Limb (tissue), 2 donors: ENCODE results near the gene BABAM2.
"Not testable (repeated sequence)": the region's sequence is repeated elsewhere in the genome, so short reads cannot be mapped to it uniquely, and the experiment has no call there.

Experiments
- DNase-seq, 2 donors: peaks; one replicate each; pipeline ENCODE4 v3.0.0-alpha.2; 2016; ENCODE audit errors: extremely low spot score in 2 of 2

BABAM2 gene

GRCh38 chr2:28326469-28326805 is 435.9 kb downstream of the BABAM2 start:
- DNase-seq: no peak

DNA sequence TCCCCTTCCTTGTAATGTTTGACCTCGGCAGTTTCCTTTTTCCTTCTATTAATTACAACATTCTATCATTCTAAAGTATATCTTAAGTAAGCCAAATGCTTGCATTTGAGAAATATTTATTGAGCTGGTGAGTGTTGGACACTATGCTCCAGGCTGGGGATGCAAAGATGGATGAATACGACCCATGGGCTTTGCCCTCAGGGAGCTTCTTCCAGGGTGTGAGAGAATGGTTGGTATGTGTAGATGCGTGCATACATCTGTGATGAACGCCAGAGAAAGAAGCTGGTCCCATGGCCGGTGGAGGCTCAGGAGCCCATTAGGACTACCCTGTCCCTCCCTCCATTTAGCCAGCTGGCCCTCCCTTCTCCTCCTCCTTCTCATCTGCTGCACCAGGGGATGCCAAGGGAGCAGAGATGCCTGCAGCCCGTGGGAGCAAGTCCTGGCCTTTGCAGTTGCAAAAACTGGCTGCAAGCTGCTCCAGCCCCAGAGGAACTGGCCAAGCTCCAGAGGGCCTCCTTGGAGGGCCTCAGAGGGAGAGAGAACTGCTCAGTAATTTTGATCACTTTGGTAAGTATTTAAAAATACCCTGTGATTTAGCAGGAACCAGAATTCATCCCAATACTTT is 436.5 kb downstream of the BABAM2 start:
- no peak for DNase-seq

DNA sequence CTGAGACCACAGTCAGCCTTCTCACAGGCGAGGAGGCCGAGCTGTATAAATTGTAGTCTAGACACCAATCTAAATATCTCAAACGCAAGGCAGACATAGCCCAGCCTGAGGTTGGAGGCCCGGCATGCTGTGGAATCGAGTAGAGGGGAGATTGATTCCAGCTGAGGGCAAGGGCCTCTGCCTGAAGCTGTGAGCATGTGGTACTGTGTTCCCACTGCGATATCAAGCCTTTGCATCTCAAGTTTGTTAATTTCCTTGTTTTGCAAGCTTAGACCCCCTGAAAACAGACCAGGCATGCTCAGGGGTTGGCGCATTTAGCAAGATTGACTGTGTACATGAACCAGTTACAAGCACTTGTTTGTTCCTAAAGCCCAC is 437.0 kb downstream of the BABAM2 start:
- no peak for DNase-seq

DNA sequence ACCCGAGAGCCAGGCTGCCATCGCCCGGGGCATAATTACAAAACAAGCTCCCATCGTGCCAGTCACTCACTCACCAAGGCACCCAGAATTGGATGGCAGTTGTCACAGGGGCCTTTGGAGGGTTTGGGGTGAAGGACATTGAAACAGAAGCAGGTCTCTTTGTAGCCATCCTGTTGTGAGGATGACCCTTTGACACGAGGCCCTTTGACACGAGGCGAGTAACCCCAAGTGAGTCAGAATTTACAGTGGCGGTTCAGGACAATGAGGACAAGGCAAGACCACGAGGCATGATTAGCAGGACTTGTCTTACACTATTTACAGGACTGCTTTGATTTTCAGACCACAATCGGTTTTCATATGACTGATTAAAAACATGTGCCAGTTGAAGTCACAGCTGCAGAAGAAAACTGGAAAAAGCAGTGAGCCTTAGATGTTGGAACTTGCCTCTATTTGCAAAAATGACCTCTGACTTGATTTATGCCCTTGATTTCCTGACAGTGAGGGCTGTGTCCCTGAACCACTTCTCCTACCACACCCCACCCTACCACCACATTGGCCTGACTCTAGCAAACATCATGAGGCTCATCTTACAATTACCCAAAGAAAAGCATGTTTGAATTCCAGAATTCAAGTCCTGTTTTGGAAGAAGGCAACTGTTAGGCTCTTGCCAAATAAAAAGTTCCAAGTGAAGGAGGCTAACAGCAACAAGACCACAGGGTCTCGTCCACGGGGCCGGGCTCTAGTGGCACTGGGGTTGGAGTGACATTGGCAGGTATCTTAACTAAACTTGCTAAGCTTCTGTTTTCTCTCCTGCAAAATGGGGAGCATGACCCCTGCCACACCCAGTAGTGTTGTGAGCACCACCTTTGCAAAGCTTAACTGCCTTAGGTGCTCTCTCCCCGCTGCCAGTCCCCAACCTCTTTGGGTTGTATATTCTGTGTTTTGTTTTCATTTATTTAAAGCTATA is 437.7 kb downstream of the BABAM2 start:
- DNase-seq: no peak

DNA sequence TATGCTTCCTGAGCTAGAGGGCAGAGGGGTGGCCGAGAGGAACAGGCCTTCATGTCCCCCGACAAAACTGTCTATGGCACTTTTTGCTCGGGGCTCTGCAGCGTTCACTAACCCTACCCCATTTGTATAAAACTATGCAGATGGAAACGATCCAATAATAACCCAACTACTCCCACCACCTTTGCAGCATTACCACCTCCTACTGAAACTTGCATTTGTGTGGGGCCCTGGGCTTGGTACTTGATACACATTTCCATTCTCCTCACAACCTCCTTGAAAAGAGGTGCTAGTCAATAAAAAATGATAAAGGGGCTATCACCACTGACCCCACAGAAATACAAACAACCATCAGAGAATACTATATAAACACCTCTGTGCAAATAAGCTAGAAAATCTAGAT is 438.7 kb downstream of the BABAM2 start:
- DNase-seq: no peak

DNA sequence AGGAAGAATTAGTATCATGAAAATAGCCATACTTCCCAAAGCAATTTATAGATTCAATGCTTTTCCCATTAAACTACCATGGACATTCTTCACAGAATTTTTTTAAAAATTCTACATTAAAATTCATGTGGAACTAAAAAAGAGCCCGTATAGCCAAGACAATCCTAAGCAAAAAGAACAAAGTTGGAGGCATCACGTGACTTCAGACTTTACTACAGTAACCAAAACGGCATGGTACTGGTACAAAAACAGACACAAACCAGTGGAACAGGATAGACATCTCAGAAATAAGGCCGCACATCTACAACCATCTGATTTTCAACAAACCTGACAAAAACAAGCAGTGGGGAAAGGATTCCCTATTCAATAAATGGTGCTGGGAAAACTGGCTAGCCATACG is 440.2 kb downstream of the BABAM2 start:
- DNase-seq: not testable (repeated sequence)

DNA sequence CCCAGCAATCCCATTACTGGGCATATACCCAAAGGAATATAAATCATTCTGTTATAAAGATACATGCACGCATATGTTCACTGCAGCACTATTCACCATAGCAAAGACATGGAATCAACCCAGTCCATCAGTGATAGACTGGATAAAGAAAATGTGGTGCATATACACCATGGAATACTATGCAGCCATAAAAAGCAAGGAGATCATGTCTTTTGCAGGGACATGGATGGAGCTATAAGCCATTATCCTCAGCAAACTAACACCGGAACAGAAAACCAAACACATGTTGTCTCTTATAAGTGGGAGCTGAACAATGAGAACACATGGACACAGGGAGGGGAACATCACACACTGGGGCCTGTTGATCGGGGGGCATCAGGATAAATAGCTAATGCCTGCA is 441.3 kb downstream of the BABAM2 start:
- DNase-seq: not testable (repeated sequence)

DNA sequence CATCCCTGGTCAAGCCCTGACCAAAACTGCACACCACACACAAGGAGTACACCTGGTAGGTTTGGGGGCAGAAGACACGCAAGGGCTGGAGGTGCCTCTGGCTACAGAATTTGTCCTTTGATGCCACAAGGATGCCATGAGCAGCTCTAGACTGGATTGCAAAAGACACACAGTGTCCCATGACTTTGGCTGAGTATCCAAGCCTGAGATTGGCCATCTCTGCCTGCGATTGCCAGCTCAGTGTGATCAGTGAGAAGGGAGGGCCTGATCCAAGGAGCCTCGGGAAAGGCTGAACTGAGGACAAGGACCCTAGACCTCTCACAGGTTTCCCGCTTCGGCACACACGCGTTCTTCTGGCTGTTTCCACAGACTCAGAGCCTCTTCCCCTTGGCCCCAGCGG is 442.2 kb downstream of the BABAM2 start:
- no peak for DNase-seq

DNA sequence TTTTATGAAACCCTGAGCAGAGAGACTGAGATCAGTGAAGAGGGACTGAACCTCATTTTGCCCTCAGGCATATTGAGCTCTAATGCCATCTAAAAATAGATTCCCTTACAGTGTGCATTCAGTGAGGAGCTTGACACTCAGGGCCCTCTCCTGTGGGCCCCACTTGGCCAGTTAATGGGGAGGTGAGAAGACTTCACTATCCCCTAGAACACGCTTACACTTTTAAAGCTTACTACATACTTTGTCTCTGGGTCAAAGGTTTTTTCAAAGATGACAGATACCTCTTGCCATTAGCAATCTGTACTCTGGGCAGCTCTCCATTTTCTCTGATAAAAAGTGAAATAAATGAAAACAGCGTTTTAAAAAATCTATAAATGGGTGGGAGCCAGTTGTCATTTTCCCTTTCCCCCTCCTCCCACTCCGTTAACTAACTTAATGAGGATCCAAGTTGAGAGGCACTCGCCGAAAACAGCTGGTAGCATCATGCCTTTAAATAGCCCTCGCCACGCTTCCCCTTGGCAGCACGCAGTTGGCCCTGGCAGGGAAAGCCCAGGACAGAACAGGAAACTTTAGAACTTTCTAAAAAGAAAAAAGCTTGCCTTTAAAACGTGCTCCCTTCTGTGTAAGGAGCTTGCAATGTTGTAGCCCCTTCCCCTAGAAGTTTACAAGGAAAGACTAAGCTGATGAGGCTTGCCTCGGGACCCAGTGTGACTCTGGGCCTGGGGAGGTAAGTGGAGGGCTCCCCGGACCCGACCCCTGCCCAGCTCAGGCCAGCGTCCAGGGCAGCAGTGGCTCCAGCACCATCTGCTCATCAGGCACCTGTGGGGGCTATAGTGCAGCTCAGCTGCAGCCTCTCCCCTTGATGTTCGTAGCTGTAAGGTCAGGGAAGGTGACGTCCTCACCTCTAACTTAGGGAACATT is 443.3 kb downstream of the BABAM2 start:
- no peak for DNase-seq

DNA sequence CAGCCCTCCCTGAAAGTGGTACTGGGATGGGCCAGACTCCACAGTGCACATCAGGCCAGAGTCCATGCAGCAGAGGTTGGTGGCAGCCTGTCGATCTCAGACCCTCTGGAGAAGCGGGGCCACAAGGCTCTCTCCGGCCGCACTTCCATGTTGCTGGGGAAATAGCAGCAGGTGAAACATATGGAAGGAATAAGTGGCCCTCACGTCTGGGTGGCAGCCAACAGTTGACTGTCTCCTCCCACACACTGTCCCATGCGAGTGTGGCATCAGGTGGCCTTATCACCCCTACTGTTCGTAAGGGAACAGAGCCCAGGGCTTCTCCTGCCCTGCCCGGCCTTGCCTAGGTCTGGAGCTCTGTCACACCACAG is 444.0 kb downstream of the BABAM2 start:
- DNase-seq: no peak

- not testable (repeated sequence) for DNase-seq
Observed at GRCh38 chr2:28335265-28335664, 444.7 kb downstream of the BABAM2 start.

- DNase-seq: no peak
Observed at GRCh38 chr2:28335666-28336065, 445.1 kb downstream of the BABAM2 start.

GRCh38 chr2:28336264-28336980 is 445.9 kb downstream of the BABAM2 start:
- DNase-seq: no peak

DNA sequence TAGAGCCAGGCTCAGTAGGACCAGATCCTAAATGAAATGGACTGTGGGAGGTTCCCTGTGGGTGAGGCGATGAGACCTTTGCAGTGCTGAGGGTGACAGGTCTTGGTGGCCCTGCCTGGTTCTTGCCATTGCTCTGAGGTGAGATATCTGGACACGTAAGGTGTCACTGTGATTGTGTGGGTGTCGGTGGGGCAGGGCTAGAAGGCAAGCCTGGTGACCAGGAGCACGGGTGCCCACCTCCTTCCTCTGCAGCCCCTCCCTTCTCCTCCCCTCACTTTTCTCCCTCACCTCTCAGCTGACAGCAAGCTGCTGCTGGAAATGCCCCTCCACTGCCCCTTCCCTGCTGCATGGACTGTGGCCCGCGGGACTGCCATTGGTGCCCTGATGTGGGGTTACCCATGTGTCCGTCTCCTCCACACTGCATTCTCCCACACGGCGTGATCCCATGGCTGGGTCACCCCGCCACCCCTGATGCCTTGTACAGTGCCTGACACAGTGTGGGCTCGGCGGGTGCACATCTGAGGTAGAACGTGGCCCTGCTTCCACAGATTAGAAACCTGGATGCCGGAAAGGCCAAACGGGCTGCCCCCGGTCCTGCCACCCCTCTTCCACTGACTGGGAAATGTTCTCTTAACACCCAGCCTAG is 446.6 kb downstream of the BABAM2 start:
- no peak for DNase-seq

DNA sequence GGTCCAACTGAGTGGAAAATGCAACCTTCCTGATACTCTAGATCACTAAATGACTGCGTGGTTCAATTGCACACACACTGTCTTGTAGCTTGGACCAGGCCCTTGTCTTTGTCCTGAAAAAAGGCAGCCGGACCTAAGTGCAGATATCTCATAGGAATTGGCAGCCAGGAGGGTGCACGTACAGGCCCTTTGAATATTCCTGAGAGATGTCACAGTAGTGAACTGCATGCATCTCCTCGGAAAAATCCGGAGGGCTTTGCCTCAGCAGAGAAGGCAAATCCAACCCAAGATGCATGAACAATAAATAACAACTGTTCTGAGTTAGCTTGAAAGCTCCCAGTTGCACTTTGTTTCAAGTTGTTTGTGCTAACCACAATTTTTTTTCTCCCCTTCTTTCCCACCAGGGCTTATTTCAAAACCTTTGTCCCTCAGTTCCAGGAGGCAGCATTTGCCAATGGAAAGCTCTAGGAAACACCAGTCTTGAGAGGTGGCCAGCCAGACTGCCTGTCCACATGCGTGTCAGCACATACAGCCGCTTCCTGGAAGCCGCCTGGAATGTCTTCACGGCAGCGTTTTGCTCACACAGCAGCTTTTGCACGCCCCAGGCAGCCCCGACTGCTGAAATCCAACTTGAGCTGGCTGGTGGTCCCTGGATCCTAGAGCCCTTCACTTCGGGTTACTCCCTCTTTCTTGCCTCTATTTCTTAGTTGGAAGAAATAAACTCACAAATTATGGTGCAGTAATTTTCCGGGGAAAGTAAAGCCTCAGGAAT is 447.7 kb downstream of the BABAM2 start:
- DNase-seq: peak; percentile 75 to 76

GRCh38 chr2:28338831-28339321 is 448.3 kb downstream of the BABAM2 start:
- DNase-seq: no peak

GRCh38 chr2:28339516-28340175 is 449.1 kb downstream of the BABAM2 start:
- DNase-seq: no peak

DNA sequence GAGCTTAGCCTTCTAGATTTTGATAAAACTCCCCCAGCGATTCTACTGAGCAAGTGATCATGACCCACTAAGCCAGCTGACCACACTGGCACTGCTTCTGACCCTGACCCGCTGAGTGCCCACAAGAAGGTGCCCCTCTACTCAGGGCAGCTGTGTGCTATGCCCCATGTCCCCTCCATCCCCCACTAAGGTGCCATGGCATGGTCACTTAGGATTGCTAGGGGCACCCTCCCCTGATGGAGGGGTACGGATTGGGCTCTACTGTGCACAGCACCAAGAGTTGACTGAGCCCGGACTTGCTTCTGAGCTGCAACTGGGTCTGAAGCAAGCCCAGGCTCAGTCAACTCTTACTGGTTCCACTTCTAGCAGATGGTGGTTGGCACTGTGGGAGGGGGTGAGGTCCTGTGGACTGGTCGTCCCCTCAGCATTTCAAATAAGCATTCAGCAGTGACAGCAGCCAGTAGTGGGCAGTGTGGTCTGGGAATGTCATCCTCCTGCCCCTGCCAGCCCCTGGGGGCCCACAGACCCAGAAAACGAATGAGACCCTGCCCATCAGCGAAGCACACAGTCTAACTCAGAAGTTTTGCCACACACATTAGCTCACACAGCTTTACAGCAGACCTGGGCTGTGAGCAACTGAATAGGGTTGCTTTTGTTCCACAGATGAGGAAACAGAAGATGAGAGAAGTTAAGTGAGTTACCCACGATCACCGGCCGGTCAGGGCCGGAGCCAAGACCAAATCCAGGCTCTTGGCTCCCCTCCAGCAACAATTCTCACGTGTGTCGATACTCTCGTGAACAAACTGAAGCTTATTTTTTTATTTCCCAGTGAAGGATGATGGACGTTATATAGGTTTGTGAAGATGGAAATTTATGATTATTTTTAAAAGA is 450.0 kb downstream of the BABAM2 start:
- DNase-seq: no peak
